Ascending aorta (tissue), 2 donors: ENCODE measurements around the gene KAZN. TPM values are rescaled to one million over a fixed set of nuclear protein-coding genes. Genes with fewer than 3 reads are reported as not detected.
A peak's percentile ranks its signal among the peaks of the same experiment; 100 is the strongest.

Source experiments
- DNase-seq, 2 donors: peaks; one replicate each; pipeline ENCODE4 v3.0.0-alpha.2; 2019; ENCODE audit warnings: low spot score in 2 of 2
- H3K27ac ChIP-seq, 2 donors: fragments of 200-600 bp; sonication (generic); one replicate each; pipeline ENCODE4 v1.5.1; 2016 to 2017; ENCODE audit warnings: mild to moderate bottlenecking in 1 of 2
- H3K27me3 ChIP-seq: fragments of 200-600 bp; sonication (generic); one replicate; pipeline ENCODE4 v1.5.1; 2017
- H3K36me3 ChIP-seq, 2 donors: fragments of 200-600 bp; sonication (generic); one replicate each; pipeline ENCODE4 v1.5.1; 2016
- H3K4me1 ChIP-seq, 2 donors: fragments of 200-600 bp; sonication (generic); one replicate each; pipeline ENCODE4 v1.5.1; 2016 to 2017; ENCODE audit warnings: mild to moderate bottlenecking in 1 of 2
- H3K4me3 ChIP-seq, 2 donors: fragments of 200-600 bp; sonication (generic); one replicate each; pipeline ENCODE4 v1.5.1; 2016 to 2017; ENCODE audit warnings: mild to moderate bottlenecking in 1 of 2
- H3K9me3 ChIP-seq, 2 donors: fragments of 200-600 bp; sonication (generic); one replicate each; pipeline ENCODE4 v1.5.1; 2016
- CTCF ChIP-seq, 3 experiments: fragments of 200-600 bp in 2 of 3; fragments of 450-650 bp in 1 of 3; sonication (generic) in 2 of 3; IDR thresholded peaks; one replicate each; pipeline ENCODE4 v1.5.1; 2016 to 2019; ENCODE audit warnings: antibody characterized with exemption in 3 of 3, mild to moderate bottlenecking in 1 of 3, moderate library complexity in 1 of 3
- intact Hi-C: fragments of 100-400 bp; cut with DNase I; formaldehyde crosslinking; loops from one replicate; pipeline ENCODE4 v1.15.1; 2023
- total RNA-seq: library from RNA; depleted of rRNA; stranded (reverse); fragments of >200 nt; gene quantifications from one replicate; pipeline ENCODE4 v1.1.0, GENCODE V29; 2016

KAZN gene
- total RNA-seq, 1 donor from 2014 or later, result 58.5 TPM

- H3K9me3 ChIP-seq, result no peaks in the 10 kb centered on the region
- no peak overlapping the region for H3K27ac ChIP-seq
- H3K4me1 ChIP-seq, result peaks cover 0 to 3% of the 10 kb centered on the region in 2 donors
- H3K27me3 ChIP-seq, result no peaks in the 10 kb centered on the region
- H3K36me3 ChIP-seq, result no peaks in the 10 kb centered on the region
- peak overlapping the region in 1 of 2 donors; percentile 91 for H3K4me3 ChIP-seq
- TF ChIP-seq CTCF (IDR thresholded peaks at IDR 0.05), result no peak
- intact Hi-C loops, result loop anchor here (10.0 kb wide), 2 partner anchors 230 to 250 kb away; partner anchors contain the start of gene EFHD2
- DNase-seq, result no peak
These were observed 556.7 kb downstream of the KAZN start for GRCh38 chr1:15155191-15155590.

- no peaks in the 10 kb centered on the region for H3K36me3 ChIP-seq
- no peak overlapping the region for H3K27ac ChIP-seq
- TF ChIP-seq CTCF (IDR thresholded peaks at IDR 0.05), result no peak
- intact Hi-C loops, result loop anchor here (10.0 kb wide), 2 partner anchors 231 to 249 kb away; partner anchors contain the start of gene EFHD2
- no peaks in the 10 kb centered on the region for H3K27me3 ChIP-seq
- H3K4me3 ChIP-seq, result no peak overlapping the region
- peaks cover 0 to 3% of the 10 kb centered on the region in 2 donors for H3K4me1 ChIP-seq
- no peak for DNase-seq
- no peaks in the 10 kb centered on the region for H3K9me3 ChIP-seq
These were observed 557.6 kb downstream of the KAZN start for GRCh38 chr1:15155888-15156741.

DNA sequence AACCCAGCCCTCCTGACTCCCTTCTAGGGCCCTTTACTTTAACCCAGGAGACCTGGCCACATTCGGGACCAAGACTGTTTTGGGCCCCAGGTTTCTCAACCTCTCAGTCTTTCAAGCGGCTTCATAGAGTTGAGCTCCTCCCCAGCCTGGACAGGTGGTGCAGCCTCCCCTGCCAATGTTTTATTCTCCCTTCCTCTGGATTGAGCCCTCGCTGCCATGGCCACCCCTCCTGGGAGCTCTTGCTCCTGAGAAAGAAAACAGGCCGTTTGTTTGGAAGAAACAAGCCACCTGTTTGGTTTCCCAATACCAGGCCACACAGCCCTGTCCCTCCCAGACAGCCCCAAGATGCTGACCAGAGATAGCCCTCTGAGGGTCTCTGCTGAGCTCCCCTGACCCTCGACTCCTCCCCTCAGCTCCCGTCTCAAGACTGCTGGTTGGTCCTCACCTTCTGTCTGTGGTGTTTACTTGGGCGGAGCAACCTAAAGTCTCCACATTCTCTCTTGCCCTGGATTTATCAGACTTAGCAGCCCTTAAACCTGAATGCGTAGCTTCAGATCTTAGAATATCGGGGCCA, 558.4 kb downstream of the KAZN start:
- Histone ChIP-seq H3K27me3 (no peaks in the 10 kb centered on the region), H3K9me3 (no peaks in the 10 kb centered on the region), H3K4me1 (peaks cover 0 to 3% of the 10 kb centered on the region in 2 donors), H3K36me3 (no peaks in the 10 kb centered on the region), H3K4me3 (no peak overlapping the region), H3K27ac (no peak overlapping the region)
- no peak for DNase-seq
- intact Hi-C loops, result loop anchor here (10.0 kb wide), 2 partner anchors 232 to 248 kb away; partner anchors contain the start of gene EFHD2
- no peak for TF ChIP-seq CTCF (IDR thresholded peaks at IDR 0.05)

DNA sequence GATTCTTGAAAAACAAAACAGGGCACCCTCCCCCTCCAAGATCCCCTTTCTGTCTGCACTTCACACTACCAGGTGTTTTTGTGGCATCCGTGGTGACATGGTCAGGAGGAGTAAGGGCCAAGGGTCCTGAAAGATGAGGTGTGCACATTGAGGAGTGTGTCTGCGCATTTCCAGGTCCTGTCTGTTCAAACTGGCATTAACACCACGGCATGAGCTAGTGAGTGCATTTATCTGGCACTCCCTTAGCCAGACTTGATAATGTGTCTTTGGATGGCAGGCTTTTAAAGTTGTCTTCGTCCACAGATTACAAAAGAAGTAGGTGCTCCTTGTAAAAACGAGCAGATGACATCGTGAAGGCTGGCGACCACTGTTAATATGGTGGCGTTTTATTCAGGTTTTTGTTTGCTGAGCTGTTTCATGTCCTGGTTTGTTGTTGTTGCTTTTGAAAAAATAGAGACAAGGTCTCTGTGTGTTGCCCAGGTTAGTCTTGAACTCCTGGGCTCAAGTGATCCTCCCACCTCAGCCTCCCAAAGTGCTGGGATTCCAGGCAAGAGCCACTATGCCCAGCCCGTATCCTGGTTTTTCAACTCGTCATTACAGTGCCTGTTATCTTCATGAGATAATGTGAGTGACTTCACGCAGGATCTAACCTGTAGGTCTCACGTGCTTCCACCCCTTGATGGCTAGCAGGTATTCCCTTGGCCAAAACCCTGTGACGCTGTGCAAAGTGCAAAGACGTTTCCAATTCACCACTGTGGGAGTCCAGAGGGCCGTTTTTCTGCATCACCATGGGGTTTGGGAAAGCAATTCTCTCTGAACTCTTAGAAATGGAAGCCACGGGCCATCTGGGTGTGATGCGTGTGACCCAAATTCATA, 559.3 kb downstream of the KAZN start:
- Histone ChIP-seq H3K27ac (no peak overlapping the region), H3K9me3 (no peaks in the 10 kb centered on the region), H3K4me3 (no peak overlapping the region), H3K4me1 (peaks cover 0 to 3% of the 10 kb centered on the region in 2 donors), H3K27me3 (no peaks in the 10 kb centered on the region), H3K36me3 (no peaks in the 10 kb centered on the region)
- no peak for TF ChIP-seq CTCF (IDR thresholded peaks at IDR 0.05)
- intact Hi-C loops, result loop anchor here (10.0 kb wide), 2 partner anchors 233 to 247 kb away; partner anchors contain the start of gene EFHD2
- no peak for DNase-seq

GRCh38 chr1:15158506-15159165, 560.2 kb downstream of the KAZN start:
- Histone ChIP-seq H3K4me1 (peaks cover 0 to 3% of the 10 kb centered on the region in 2 donors), H3K27me3 (no peaks in the 10 kb centered on the region), H3K9me3 (no peaks in the 10 kb centered on the region), H3K4me3 (no peak overlapping the region), H3K36me3 (no peaks in the 10 kb centered on the region), H3K27ac (no peak overlapping the region)
- intact Hi-C loops, result loop anchor here (10.0 kb wide), 2 partner anchors 234 to 246 kb away; partner anchors contain the start of gene EFHD2
- DNase-seq, result no peak
- TF ChIP-seq CTCF (IDR thresholded peaks at IDR 0.05), result no peak
